DOHH2 (cell line): Measurements from ENCODE around the gene C1QTNF5.

Experiments used
- EZH2phosphoT487 ChIP-seq: fragments of 200-600 bp; sonication (generic); IDR thresholded peaks from 2 replicates; pipeline ENCODE4 v1.6.1; 2017; ENCODE audit warnings: borderline replicate concordance, mild to moderate bottlenecking, antibody characterized with exemption, low read length, moderate library complexity, mixed read lengths
- TF ChIP-seq, protein P1 (sequence below): fragments of 200-600 bp; sonication (generic); IDR thresholded peaks from one replicate; pipeline ENCODE4 v1.5.1; 2014; ENCODE audit warnings: antibody characterized with exemption, mild to moderate bottlenecking, low read depth, low read length; ENCODE audit not compliant: poor library complexity, severe bottlenecking

DNA sequence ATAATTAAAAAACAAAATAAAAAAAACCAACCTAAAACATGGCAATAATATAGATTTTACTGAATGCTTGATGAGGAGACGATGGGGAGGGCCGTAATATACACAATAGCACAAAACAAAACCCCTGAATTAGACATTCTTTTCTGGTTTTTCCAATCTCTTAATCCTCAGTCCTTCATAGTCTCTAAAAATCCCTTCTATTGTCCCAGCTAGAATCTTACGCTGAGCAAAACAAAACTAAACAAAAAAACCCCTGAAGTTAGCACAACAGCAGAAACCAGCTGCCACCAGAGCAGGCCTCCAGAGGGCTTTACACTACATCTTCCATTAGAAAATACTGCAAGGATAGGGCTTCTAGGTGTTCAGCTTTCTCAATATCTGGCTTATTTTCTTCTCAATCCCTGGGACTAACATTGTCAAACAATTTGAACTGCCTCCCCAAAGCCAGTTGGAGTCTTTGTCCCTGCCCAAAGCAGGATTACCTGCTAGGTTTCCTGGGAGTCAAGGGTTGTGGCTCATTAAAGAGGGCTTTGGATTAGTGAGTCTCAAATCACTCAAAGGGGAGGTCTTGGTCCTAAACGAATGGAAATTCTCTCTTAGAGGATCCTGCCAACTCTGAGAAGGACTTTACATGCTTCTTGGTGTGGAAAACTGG lies 8.4 kb downstream of the C1QTNF5 start:
- TF ChIP-seq, protein P1, sequence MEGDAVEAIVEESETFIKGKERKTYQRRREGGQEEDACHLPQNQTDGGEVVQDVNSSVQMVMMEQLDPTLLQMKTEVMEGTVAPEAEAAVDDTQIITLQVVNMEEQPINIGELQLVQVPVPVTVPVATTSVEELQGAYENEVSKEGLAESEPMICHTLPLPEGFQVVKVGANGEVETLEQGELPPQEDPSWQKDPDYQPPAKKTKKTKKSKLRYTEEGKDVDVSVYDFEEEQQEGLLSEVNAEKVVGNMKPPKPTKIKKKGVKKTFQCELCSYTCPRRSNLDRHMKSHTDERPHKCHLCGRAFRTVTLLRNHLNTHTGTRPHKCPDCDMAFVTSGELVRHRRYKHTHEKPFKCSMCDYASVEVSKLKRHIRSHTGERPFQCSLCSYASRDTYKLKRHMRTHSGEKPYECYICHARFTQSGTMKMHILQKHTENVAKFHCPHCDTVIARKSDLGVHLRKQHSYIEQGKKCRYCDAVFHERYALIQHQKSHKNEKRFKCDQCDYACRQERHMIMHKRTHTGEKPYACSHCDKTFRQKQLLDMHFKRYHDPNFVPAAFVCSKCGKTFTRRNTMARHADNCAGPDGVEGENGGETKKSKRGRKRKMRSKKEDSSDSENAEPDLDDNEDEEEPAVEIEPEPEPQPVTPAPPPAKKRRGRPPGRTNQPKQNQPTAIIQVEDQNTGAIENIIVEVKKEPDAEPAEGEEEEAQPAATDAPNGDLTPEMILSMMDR = no peak
- TF ChIP-seq EZH2phosphoT487 = no peak
